Right lobe of liver (tissue), 6 donors: ENCODE data around the gene CDH4. TPM values are rescaled to one million over a fixed set of nuclear protein-coding genes. Genes with fewer than 3 reads are reported as not detected.
A peak's percentile ranks its signal among the peaks of the same experiment; 100 is the strongest.

Source experiments
- ATAC-seq, 4 donors: fragments of 200-7000 bp; cut with Tn5 transposase; one replicate each; pipeline ENCODE4 v1.9.1; 2020; ENCODE audit warnings: mild to moderate bottlenecking in 4 of 4, moderate library complexity in 4 of 4
- DNase-seq, 3 donors: peaks; one replicate each; pipeline ENCODE4 v3.0.0-alpha.2; 2020
- H3K27ac ChIP-seq, 3 donors: fragments of 200-600 bp; one replicate each; pipeline ENCODE4 v1.8.0; 2022
- H3K27me3 ChIP-seq, 2 donors: fragments of 200-600 bp; one replicate each; pipeline ENCODE4 v1.8.0; 2022
- H3K36me3 ChIP-seq, 4 donors: fragments of 200-600 bp; sonication (generic) in 1 of 4; one replicate each; pipeline versions ENCODE4 v1.5.1 to v1.8.0; 2017 to 2022; ENCODE audit warnings: control low read depth in 1 of 4
- H3K4me1 ChIP-seq, 4 donors: fragments of 200-600 bp; sonication (generic) in 1 of 4; one replicate each; pipeline versions ENCODE4 v1.5.1 to v1.8.0; 2017 to 2022; ENCODE audit warnings: control low read depth in 1 of 4
- H3K4me3 ChIP-seq, 3 donors: fragments of 200-600 bp; one replicate each; pipeline ENCODE4 v1.8.0; 2022
- H3K9me3 ChIP-seq, 4 donors: fragments of 200-600 bp; sonication (generic) in 1 of 4; one replicate each; pipeline versions ENCODE4 v1.5.1 to v1.8.0; 2017 to 2022; ENCODE audit warnings: control low read depth in 1 of 4
- CTCF ChIP-seq, 4 donors: fragments of 200-600 bp in 3 of 4; fragments of 450-650 bp in 1 of 4; IDR thresholded peaks; one replicate each; pipeline versions ENCODE4 v1.5.1 to v1.8.0; 2016 to 2022; ENCODE audit warnings: antibody characterized with exemption in 4 of 4, mild to moderate bottlenecking in 2 of 4
- POLR2A ChIP-seq: fragments of 450-650 bp; IDR thresholded peaks from one replicate; pipeline ENCODE4 v1.6.1; 2017; ENCODE audit warnings: antibody characterized with exemption, mild to moderate bottlenecking
- WGBS: methylation state at CpG from one replicate; pipeline ENCODE4 v1.1.6; 2018; ENCODE audit warnings: low coverage, low lambda C conversion rate; ENCODE audit not compliant: insufficient coverage; ENCODE audit errors: missing lambda C conversion rate; 5-methylcytosine and 5-hydroxymethylcytosine counted together
- intact Hi-C, 2 donors: fragments of 100-400 bp; cut with DNase I; formaldehyde crosslinking; loops; one replicate each; pipeline versions ENCODE4 v1.11.2 to v1.14.1; 2022
- total RNA-seq, 6 experiments: library from RNA; depleted of rRNA in 2 of 6; stranded (reverse); fragments of >200 nt in 2 of 6; fragmentation: NEBNext Ultra II Directional in 3 of 6; extraction: Animal tissue kit (Norgen Biotek cat#: 25700) in 3 of 6; gene quantifications; one replicate each; pipeline versions ENCODE4 v1.1.0 to v1.2.4, GENCODE V29; 2016 to 2023
- donor health status: DM: no; HTN: yes; CAD: no.
- donor health status: DM: no; HTN: no; CAD: no.
- donor health status: DM: no; HTN: no; CAD: no.
- donor health status: DM: no; HTN: yes; CAD: no.
- donor health status: DM: no; HTN: yes; CAD: no.

Gene CDH4
- total RNA-seq, 6 experiments from 2014 or later: 0.02 to 0.14 (median 0.09) TPM; not detected in 3

- no peak for TF ChIP-seq CTCF (IDR thresholded peaks at IDR 0.05)
- no peak for TF ChIP-seq POLR2A
- H3K27ac ChIP-seq: no peak overlapping the region
- H3K4me3 ChIP-seq: no peak overlapping the region
- no peak for DNase-seq
- intact Hi-C loops: no loop called here
- 71% methylated on average over 3 of the region's 15 CpGs for WGBS
- H3K9me3 ChIP-seq: no peaks in the 10 kb centered on the region
- H3K36me3 ChIP-seq: no peaks in the 10 kb centered on the region
- no peaks in the 10 kb centered on the region for H3K4me1 ChIP-seq
- ATAC-seq: peak in 1 of 4 donors; percentile 22
- no peaks in the 10 kb centered on the region for H3K27me3 ChIP-seq
Measured at GRCh38 chr20:61435184-61435822, 183.2 kb downstream of the CDH4 start.

GRCh38 chr20:61435823-61436220, 183.8 kb downstream of the CDH4 start:
- Histone ChIP-seq H3K4me3 (no peak overlapping the region), H3K27ac (no peak overlapping the region), H3K9me3 (no peaks in the 10 kb centered on the region), H3K36me3 (no peaks in the 10 kb centered on the region), H3K4me1 (no peaks in the 10 kb centered on the region), H3K27me3 (no peaks in the 10 kb centered on the region)
- intact Hi-C loops: no loop called here
- TF ChIP-seq POLR2A: no peak
- TF ChIP-seq CTCF (IDR thresholded peaks at IDR 0.05): no peak
- WGBS: 40% methylated on average over 1 of the region's 3 CpGs
- no peak for DNase-seq
- ATAC-seq: peak in 1 of 4 donors; percentile 24

GRCh38 chr20:61436283-61436666, 184.2 kb downstream of the CDH4 start:
- no peaks in the 10 kb centered on the region for H3K9me3 ChIP-seq
- no peak for DNase-seq
- WGBS: 30% methylated on average over 1 of the region's 2 CpGs

DNA sequence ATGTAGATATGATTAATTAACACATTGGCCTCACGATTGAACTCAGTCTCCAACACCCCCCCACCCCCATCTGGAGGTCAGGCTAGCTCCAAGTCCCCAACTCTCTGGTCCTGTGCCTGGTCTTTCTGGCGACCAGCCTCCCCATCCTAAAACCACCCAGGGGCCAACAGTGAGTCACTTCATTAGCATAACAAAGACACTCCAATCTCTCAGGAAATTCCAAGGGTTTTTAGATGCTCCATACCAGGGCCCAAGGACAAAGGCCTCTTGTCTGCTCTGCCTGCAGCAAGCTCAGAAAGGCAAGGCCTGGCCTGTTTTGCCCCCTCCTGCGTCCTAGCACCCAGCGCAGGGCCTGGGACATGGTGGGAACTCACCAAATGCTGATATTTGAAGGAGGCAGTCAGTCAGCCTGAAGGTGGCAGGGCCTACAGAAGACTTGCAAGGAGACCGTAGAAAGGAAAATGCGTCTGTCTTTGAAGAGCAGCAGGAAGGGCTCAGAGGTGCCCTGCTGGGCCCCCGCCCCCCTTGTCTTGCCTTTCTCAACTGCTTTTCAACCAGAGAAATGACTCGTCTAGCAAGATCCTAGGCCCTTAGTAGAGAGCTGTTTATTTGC, 184.7 kb downstream of the CDH4 start:
- Histone ChIP-seq H3K9me3 (no peaks in the 10 kb centered on the region), H3K4me3 (no peak overlapping the region), H3K36me3 (no peaks in the 10 kb centered on the region), H3K4me1 (no peaks in the 10 kb centered on the region), H3K27ac (no peak overlapping the region), H3K27me3 (no peaks in the 10 kb centered on the region)
- no peak for ATAC-seq
- DNase-seq: no peak
- intact Hi-C loops: no loop called here
- 22% methylated on average over 7 of the region's 8 CpGs for WGBS
- no peak for TF ChIP-seq POLR2A
- no peak for TF ChIP-seq CTCF (IDR thresholded peaks at IDR 0.05)

More at GRCh38 chr20:61436283-61436666, 184.2 kb downstream of the CDH4 start:
- intact Hi-C loops: no loop called here
- Histone ChIP-seq H3K27ac (no peak overlapping the region), H3K36me3 (no peaks in the 10 kb centered on the region), H3K4me3 (no peak overlapping the region), H3K27me3 (no peaks in the 10 kb centered on the region), H3K4me1 (no peaks in the 10 kb centered on the region)
- no peak for ATAC-seq
- TF ChIP-seq CTCF (IDR thresholded peaks at IDR 0.05) (no peak), POLR2A (no peak)
